Transverse colon (tissue), 4 donors: ENCODE measurements around the gene CEP83. TPM values are rescaled to one million over a fixed set of nuclear protein-coding genes. Genes with fewer than 3 reads are reported as not detected.

Experiments
- DNase-seq: peaks from one replicate; pipeline ENCODE4 v3.0.0-alpha.2; 2019
- H3K27ac ChIP-seq, 4 donors: fragments of 200-600 bp; sonication (generic); 2 replicates each; pipeline ENCODE4 v1.5.1; 2016 to 2018; ENCODE audit warnings: inconsistent platforms in 4 of 4
- H3K27me3 ChIP-seq: fragments of 200-600 bp; sonication (generic); 2 replicates; pipeline ENCODE4 v1.5.1; 2017; ENCODE audit warnings: inconsistent platforms
- H3K36me3 ChIP-seq, 4 donors: fragments of 200-600 bp; sonication (generic); 2 replicates each; pipeline ENCODE4 v1.5.1; 2017 to 2019; ENCODE audit warnings: inconsistent platforms in 4 of 4
- H3K4me1 ChIP-seq, 4 donors: fragments of 200-600 bp; sonication (generic); 2 replicates each; pipeline ENCODE4 v1.5.1; 2017 to 2020; ENCODE audit warnings: inconsistent platforms in 4 of 4
- H3K4me3 ChIP-seq, 4 donors: fragments of 200-600 bp; sonication (generic); 1 replicate in 1 of 4; 2 replicates in 3 of 4; pipeline versions ENCODE4 v1.5.1 to v1.6.1; 2017 to 2019; ENCODE audit warnings: inconsistent platforms in 4 of 4
- H3K9me3 ChIP-seq, 2 donors: fragments of 200-600 bp; sonication (generic); 2 replicates each; pipeline ENCODE4 v1.5.1; 2017 to 2019; ENCODE audit warnings: inconsistent platforms in 2 of 2
- EP300 ChIP-seq: sonication (generic); formaldehyde crosslinking; IDR thresholded peaks from one replicate; pipeline ENCODE4 v1.6.1; 2017; ENCODE audit warnings: antibody characterized with exemption, low read depth
- POLR2A ChIP-seq: fragments of 450-650 bp; IDR thresholded peaks from one replicate; pipeline ENCODE4 v1.6.1; 2016; ENCODE audit warnings: antibody characterized with exemption, mild to moderate bottlenecking, moderate library complexity
- POLR2AphosphoS5 ChIP-seq, 3 donors: sonication (generic); formaldehyde crosslinking; IDR thresholded peaks; one replicate each; pipeline ENCODE4 v1.6.1; 2016; ENCODE audit warnings: antibody characterized with exemption in 3 of 3
- WGBS, 2 donors: methylation state at CpG; one replicate each; pipeline ENCODE4 v1.1.5; 2018; ENCODE audit warnings: low coverage in 1 of 2; 5-methylcytosine and 5-hydroxymethylcytosine counted together
- in situ Hi-C, 4 donors: fragments of 200-750 bp; cut with MboI; loops; one replicate each; pipeline versions ENCODE4 v1.15.0 to v1.15.1; 2017; ENCODE audit warnings: low sequenced_read_pairs in 3 of 4, low pct_ligation_motif_present in 1 of 4, low pct_unique_long_range_greater_than_20kb in 1 of 4
- intact Hi-C: fragments of 100-400 bp; cut with DNase I; formaldehyde crosslinking; loops from one replicate; pipeline ENCODE4 v1.15.1; 2023; ENCODE audit warnings: low total_unique reads
- total RNA-seq, 4 donors: library from RNA; depleted of rRNA; stranded (reverse); fragments of >200 nt; gene quantifications; one replicate each; pipeline ENCODE4 v1.1.0, GENCODE V29; 2016
- TF ChIP-seq, protein P1 (sequence below), 5 experiments: fragments of 200-600 bp in 3 of 5; fragments of 450-650 bp in 2 of 5; sonication (generic) in 3 of 5; IDR thresholded peaks; 1 replicate in 2 of 5; 2 replicates in 3 of 5; pipeline ENCODE4 v1.5.1; 2016 to 2017; ENCODE audit warnings: antibody characterized with exemption in 5 of 5, inconsistent platforms in 3 of 5, mild to moderate bottlenecking in 2 of 5, moderate library complexity in 1 of 5

CEP83 gene
- total RNA-seq, 4 donors from 2014 or later: 3.0 to 104 (median 17.0) TPM

DNA sequence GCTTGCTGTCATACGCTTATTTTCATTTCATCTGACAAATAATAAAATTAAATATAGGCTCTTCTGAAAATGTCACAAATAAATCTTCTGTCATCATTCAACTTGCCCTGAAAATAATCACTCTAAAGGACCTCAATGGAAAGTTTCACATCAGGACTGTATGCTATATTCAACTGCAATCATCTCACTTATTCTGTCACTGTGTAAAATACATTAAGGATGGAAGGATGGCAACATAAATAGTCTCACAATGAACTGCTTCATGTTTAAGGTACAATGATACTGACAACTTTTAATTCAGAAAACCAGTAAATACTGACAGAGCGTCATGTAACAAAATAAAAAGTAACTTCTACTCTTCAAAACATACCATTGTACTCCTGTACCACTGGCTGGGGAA, 82.1 kb downstream of the CEP83 start:
- Histone ChIP-seq H3K4me1 (no peaks in the 10 kb centered on the region), H3K4me3 (no peak overlapping the region), H3K27me3 (no peaks in the 10 kb centered on the region), H3K36me3 (no peaks in the 10 kb centered on the region), H3K9me3 (no peaks in the 10 kb centered on the region), H3K27ac (no peak overlapping the region)
- in situ Hi-C loops (no loop called here), intact Hi-C loops (no loop called here)
- WGBS, 2 donors: 97 to 100% methylated on average over 2 of the region's 2 CpGs
- no peak for DNase-seq
- TF ChIP-seq, protein P1, sequence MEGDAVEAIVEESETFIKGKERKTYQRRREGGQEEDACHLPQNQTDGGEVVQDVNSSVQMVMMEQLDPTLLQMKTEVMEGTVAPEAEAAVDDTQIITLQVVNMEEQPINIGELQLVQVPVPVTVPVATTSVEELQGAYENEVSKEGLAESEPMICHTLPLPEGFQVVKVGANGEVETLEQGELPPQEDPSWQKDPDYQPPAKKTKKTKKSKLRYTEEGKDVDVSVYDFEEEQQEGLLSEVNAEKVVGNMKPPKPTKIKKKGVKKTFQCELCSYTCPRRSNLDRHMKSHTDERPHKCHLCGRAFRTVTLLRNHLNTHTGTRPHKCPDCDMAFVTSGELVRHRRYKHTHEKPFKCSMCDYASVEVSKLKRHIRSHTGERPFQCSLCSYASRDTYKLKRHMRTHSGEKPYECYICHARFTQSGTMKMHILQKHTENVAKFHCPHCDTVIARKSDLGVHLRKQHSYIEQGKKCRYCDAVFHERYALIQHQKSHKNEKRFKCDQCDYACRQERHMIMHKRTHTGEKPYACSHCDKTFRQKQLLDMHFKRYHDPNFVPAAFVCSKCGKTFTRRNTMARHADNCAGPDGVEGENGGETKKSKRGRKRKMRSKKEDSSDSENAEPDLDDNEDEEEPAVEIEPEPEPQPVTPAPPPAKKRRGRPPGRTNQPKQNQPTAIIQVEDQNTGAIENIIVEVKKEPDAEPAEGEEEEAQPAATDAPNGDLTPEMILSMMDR (IDR thresholded peaks at IDR 0.05): no peak
- TF ChIP-seq POLR2A: no peak
- TF ChIP-seq POLR2AphosphoS5 (IDR thresholded peaks at IDR 0.05): no peak
- no peak for TF ChIP-seq EP300

DNA sequence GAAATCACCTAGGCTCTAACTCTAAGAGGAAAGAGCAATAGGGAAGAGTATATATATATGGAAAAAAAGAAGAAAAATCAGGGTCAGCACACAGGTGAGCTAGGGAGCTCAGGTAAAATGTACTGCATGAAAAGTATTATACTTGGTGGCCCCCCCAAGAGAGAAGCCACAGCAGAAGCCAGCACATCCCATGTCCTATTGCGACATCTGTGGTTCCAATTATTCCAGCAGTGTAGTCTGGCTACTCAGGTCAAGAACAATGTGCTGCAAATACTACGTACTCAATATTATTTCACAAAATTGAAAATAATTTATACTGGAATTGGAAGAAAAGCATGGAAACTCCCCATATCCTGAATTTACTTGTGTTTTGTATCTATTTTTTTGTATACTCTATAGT, 85.5 kb downstream of the CEP83 start:
- H3K9me3 ChIP-seq: no peaks in the 10 kb centered on the region
- in situ Hi-C loops (no loop called here), intact Hi-C loops (no loop called here)
- no peaks in the 10 kb centered on the region for H3K36me3 ChIP-seq
- no peak for DNase-seq
- no peak overlapping the region for H3K27ac ChIP-seq
- H3K4me3 ChIP-seq: no peak overlapping the region
- H3K27me3 ChIP-seq: no peaks in the 10 kb centered on the region
- TF ChIP-seq, protein P1 (IDR thresholded peaks at IDR 0.05): no peak
- no peak for TF ChIP-seq POLR2A
- no peak for TF ChIP-seq EP300
- no peak for TF ChIP-seq POLR2AphosphoS5 (IDR thresholded peaks at IDR 0.05)
- 95 to 98% methylated on average over 2 of the region's 2 CpGs for WGBS, 2 donors
- no peaks in the 10 kb centered on the region for H3K4me1 ChIP-seq

DNA sequence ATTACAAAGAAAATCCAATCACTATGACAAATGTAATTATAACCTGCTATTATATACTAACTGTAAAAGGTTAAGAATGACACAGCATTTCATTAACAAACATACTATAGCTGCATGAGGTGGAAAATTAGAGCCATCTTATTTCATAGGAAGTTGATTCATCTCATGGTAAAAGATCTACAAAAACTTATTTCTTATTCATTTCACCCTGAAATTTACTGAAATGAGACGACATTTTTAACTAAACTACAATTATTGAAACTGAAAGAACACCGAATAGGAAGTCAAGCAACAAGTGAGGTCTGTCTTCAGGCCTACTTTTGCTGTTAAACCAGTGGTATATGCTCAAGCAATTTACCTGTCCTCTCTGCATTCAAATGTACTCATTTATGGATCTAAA, 87.2 kb downstream of the CEP83 start:
- H3K27me3 ChIP-seq: no peaks in the 10 kb centered on the region
- in situ Hi-C loops: no loop called here
- H3K36me3 ChIP-seq: peaks cover 0 to under 1% (median 0%) of the 10 kb centered on the region in 4 donors
- no peak for DNase-seq
- no peaks in the 10 kb centered on the region for H3K9me3 ChIP-seq
- WGBS, 2 donors: 74 to 96% methylated on average over 2 of the region's 2 CpGs
- H3K4me3 ChIP-seq: no peak overlapping the region
- no peaks in the 10 kb centered on the region for H3K4me1 ChIP-seq
- intact Hi-C loops: no loop called here
- TF ChIP-seq POLR2A (no peak), EP300 (no peak), POLR2AphosphoS5 (IDR thresholded peaks at IDR 0.05) (no peak)
- TF ChIP-seq, protein P1 (IDR thresholded peaks at IDR 0.05): no peak
- no peak overlapping the region for H3K27ac ChIP-seq

DNA sequence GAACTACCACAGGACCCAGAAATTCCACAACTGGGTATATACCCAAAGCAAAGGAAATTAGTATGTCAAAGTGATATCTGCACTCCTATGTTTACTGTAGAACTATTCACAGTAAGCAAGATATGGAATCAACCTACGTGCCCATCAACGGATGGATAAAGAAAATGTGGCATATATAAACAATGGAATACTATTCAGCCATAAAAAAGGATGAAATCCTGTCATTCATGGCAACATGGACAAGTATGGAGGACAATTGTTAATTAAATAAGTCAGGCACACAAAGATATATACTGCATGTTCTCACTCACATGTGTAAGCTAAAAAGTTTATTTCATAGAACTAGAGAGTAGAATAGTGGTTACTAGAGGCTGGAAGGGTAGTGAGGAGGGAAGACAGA, 97.0 kb downstream of the CEP83 start:
- no peak for DNase-seq
- Histone ChIP-seq H3K4me3 (no peak overlapping the region), H3K4me1 (no peaks in the 10 kb centered on the region), H3K27ac (no peak overlapping the region), H3K9me3 (peaks cover 11 to 22% of the 10 kb centered on the region in 2 donors), H3K27me3 (no peaks in the 10 kb centered on the region), H3K36me3 (peaks cover 0 to 17% (median 0%) of the 10 kb centered on the region in 4 donors)
- TF ChIP-seq, protein P1 (IDR thresholded peaks at IDR 0.05): no peak
- TF ChIP-seq POLR2A: no peak
- no peak for TF ChIP-seq POLR2AphosphoS5 (IDR thresholded peaks at IDR 0.05)
- TF ChIP-seq EP300: no peak
- 93 to 94% methylated on average over 2 of the region's 2 CpGs for WGBS, 2 donors
- in situ Hi-C loops (no loop called here), intact Hi-C loops (no loop called here)
